ENCODE data around the gene TCF23. TPM values are rescaled to one million over a fixed set of nuclear protein-coding genes. Genes with fewer than 3 reads are reported as not detected.

Gene TCF23
- total RNA-seq, 1 donor from 2014 or later, result not detected

- Mint-ChIP-seq H3K27me3 (ENCODE audit: unreplicated experiment) (peaks cover 14% of the 10 kb centered on the region), H3K4me3 (ENCODE audit: unreplicated experiment) (no peak overlapping the region), H3K9me3 (ENCODE audit: unreplicated experiment) (peaks cover 2% of the 10 kb centered on the region), H3K27ac (ENCODE audit: unreplicated experiment) (no peak overlapping the region), H3K36me3 (ENCODE audit: unreplicated experiment) (no peaks in the 10 kb centered on the region), H3K4me1 (ENCODE audit: low read depth, unreplicated experiment) (peaks cover 2% of the 10 kb centered on the region)
- no peak for DNase-seq
- no peak for TF ChIP-seq CTCF (IDR thresholded peaks at IDR 0.05; ENCODE audit: partially characterized antibody, unreplicated experiment)
Observed at GRCh38 chr2:27125104-27125503, 23.7 kb upstream of the TCF23 start.

- Mint-ChIP-seq H3K9me3 (ENCODE audit: unreplicated experiment) (peaks cover 1% of the 10 kb centered on the region), H3K4me3 (ENCODE audit: unreplicated experiment) (no peak overlapping the region), H3K27ac (ENCODE audit: unreplicated experiment) (no peak overlapping the region), H3K36me3 (ENCODE audit: unreplicated experiment) (no peaks in the 10 kb centered on the region), H3K4me1 (ENCODE audit: low read depth, unreplicated experiment) (peaks cover 2% of the 10 kb centered on the region), H3K27me3 (ENCODE audit: unreplicated experiment) (peaks cover 14% of the 10 kb centered on the region)
- no peak for TF ChIP-seq CTCF (IDR thresholded peaks at IDR 0.05; ENCODE audit: partially characterized antibody, unreplicated experiment)
- no peak for DNase-seq
Observed at GRCh38 chr2:27126252-27126710, 22.5 kb upstream of the TCF23 start.

GRCh38 chr2:27127883-27128667 is 20.7 kb upstream of the TCF23 start:
- Mint-ChIP-seq H3K9me3 (ENCODE audit: unreplicated experiment) (no peaks in the 10 kb centered on the region), H3K27ac (ENCODE audit: unreplicated experiment) (no peak overlapping the region), H3K4me3 (ENCODE audit: unreplicated experiment) (no peak overlapping the region), H3K36me3 (ENCODE audit: unreplicated experiment) (no peaks in the 10 kb centered on the region), H3K27me3 (ENCODE audit: unreplicated experiment) (peaks cover 10% of the 10 kb centered on the region), H3K4me1 (ENCODE audit: low read depth, unreplicated experiment) (peaks cover 4% of the 10 kb centered on the region)
- no peak for TF ChIP-seq CTCF (IDR thresholded peaks at IDR 0.05; ENCODE audit: partially characterized antibody, unreplicated experiment)
- DNase-seq, result no peak

GRCh38 chr2:27128668-27129571 is 19.9 kb upstream of the TCF23 start:
- DNase-seq, result no peak
- Mint-ChIP-seq H3K27me3 (ENCODE audit: unreplicated experiment) (peaks cover 10% of the 10 kb centered on the region), H3K27ac (ENCODE audit: unreplicated experiment) (no peak overlapping the region), H3K4me1 (ENCODE audit: low read depth, unreplicated experiment) (peaks cover 8% of the 10 kb centered on the region), H3K36me3 (ENCODE audit: unreplicated experiment) (no peaks in the 10 kb centered on the region), H3K4me3 (ENCODE audit: unreplicated experiment) (no peak overlapping the region), H3K9me3 (ENCODE audit: unreplicated experiment) (peaks cover 3% of the 10 kb centered on the region)
- no peak for TF ChIP-seq CTCF (IDR thresholded peaks at IDR 0.05; ENCODE audit: partially characterized antibody, unreplicated experiment)
